DND-41 (cell line): ENCODE data around the gene DCLK2.

Source experiments
- CTCF ChIP-seq: IDR thresholded peaks from 2 replicates; pipeline ENCODE4 v1.5.1; 2012; ENCODE audit warnings: borderline replicate concordance, low read length, moderate library complexity, mild to moderate bottlenecking; ENCODE audit not compliant: poor library complexity, severe bottlenecking; ENCODE audit errors: extremely low read depth
- EZH2 ChIP-seq: IDR thresholded peaks from 3 replicates; pipeline ENCODE4 v1.6.1; 2012; ENCODE audit warnings: borderline replicate concordance, low read depth, mild to moderate bottlenecking, moderate library complexity, low read length, inconsistent platforms; ENCODE audit not compliant: severe bottlenecking

GRCh38 chr4:150232029-150232428 is 153.8 kb downstream of the DCLK2 start:
- TF ChIP-seq CTCF = no peak
- TF ChIP-seq EZH2 = no peak
